WTC11 (cell line): ENCODE data around the gene ZCCHC2. TPM values are rescaled to one million over a fixed set of nuclear protein-coding genes. Genes with fewer than 3 reads are reported as not detected.

Experiments used
- E2F4 ChIP-seq: sonication (generic); formaldehyde crosslinking; IDR thresholded peaks from 2 replicates; pipeline ENCODE4 v1.8.1; 2022; ENCODE audit warnings: low read depth, mild to moderate bottlenecking, moderate library complexity, missing genetic modification reagents, borderline replicate concordance
- PRDM15 ChIP-seq: sonication (generic); formaldehyde crosslinking; IDR thresholded peaks from 2 replicates; pipeline ENCODE4 v1.8.0; 2022; ENCODE audit warnings: missing genetic modification reagents
- total RNA-seq: library from RNA; stranded (reverse); gene quantifications from 3 replicates; pipeline ENCODE4 v1.2.3, GENCODE V29; 2021
- TF ChIP-seq, protein P1 (sequence below): fragments of 250-450 bp; sonication (Bioruptor Pico); IDR thresholded peaks from 2 replicates; pipeline ENCODE4 v1.9.0; 2021; ENCODE audit warnings: moderate library complexity, mild to moderate bottlenecking, inconsistent platforms, borderline replicate concordance

The ZCCHC2 gene
- total RNA-seq, 1 experiment from 2014 or later, result 18.8 TPM

DNA sequence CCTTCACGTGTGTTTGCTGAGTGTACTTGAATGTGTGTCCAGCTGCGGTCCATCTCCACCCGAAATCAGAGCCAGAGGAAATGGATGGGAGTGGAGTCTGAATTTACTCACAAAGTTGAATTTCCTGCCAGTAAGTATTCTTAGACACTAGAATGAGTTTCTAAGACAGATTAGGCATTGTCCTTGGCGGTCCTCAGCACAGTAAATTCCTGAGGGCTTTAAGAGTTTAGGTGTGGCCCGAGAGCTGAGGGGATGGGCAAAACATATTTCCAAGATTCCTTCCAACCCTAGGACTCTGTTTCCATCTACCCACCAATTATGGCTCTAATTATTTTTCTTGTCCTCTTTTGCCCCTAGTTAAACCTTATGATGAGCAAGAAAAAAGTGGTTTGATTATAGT, 102.2 kb downstream of the ZCCHC2 start (continued):
- TF ChIP-seq PRDM15 (CRISPR knock-in tag) (no peak), E2F4 (CRISPR knock-in tag) (no peak)
- TF ChIP-seq, protein P1, sequence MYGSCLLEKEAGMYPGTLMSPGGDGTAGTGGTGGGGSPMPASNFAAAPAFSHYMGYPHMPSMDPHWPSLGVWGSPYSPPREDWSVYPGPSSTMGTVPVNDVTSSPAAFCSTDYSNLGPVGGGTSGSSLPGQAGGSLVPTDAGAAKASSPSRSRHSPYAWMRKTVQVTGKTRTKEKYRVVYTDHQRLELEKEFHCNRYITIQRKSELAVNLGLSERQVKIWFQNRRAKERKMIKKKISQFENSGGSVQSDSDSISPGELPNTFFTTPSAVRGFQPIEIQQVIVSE, result no peak

Other genes with a start within 250 kb of the ZCCHC2 start
- 3.9 to 4.9 TPM (median 4.7 TPM) in 3 replicates for gene TNFRSF11A, start 197.7 kb upstream of the ZCCHC2 start, total RNA-seq
- 49.1 to 52.0 TPM (median 49.5 TPM) in 3 replicates for gene PHLPP1, start 192.5 kb downstream of the ZCCHC2 start, total RNA-seq